Tongue (tissue), 2 donors: ENCODE measurements around the gene TMPRSS13. TPM values are rescaled to one million over a fixed set of nuclear protein-coding genes. Genes with fewer than 3 reads are reported as not detected.

ENCODE experiments used
- DNase-seq: peaks from one replicate; pipeline ENCODE4 v3.0.0-alpha.2; 2015
- total RNA-seq: library from RNA; depleted of rRNA; stranded (reverse); fragments of >200 nt; gene quantifications from one replicate; pipeline ENCODE4 v1.2.3, GENCODE V29; 2014

Gene TMPRSS13
- total RNA-seq, 1 donor from 2014 or later, result 2.2 TPM

GRCh38 chr11:117852309-117852708 lies 76.9 kb downstream of the TMPRSS13 start:
- no peak for DNase-seq

DNA sequence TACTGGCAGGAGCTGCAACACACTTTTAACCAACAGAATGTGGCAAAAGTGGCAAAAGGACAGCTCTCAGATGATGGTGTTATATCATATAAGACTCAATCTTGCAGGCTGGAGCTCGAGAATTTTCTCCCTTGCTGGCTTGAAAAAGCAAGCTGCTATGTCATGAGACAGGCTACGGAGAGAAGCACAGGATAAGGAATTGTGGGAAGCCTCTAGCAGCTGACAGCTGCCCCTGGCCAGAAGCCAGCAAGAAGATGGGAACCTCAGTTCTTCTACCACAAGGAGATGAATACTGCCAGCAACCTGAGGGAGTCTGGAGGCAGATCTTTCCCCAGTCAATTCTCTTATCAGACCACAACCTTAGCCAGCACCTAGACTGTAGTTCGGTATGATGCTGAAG lies 77.3 kb downstream of the TMPRSS13 start:
- DNase-seq, result peak; percentile 63

- peak; percentile 66 for DNase-seq
These were observed 78.1 kb downstream of the TMPRSS13 start for GRCh38 chr11:117851106-117851505.

Other genes with a start within 250 kb of the TMPRSS13 start
- 0.31 TPM for gene DSCAML1, start 132.2 kb downstream of the TMPRSS13 start, total RNA-seq
- gene FXYD2, start 104.7 kb downstream of the TMPRSS13 start, total RNA-seq, result 3.6 TPM
- 78.6 TPM for gene FXYD6, start 52.7 kb downstream of the TMPRSS13 start, total RNA-seq
- gene IL10RA, start 57.0 kb upstream of the TMPRSS13 start, total RNA-seq, result 5.9 TPM
- gene TMPRSS4, start 147.7 kb upstream of the TMPRSS13 start, total RNA-seq, result 7.0 TPM
- gene SMIM35, start 157.6 kb upstream of the TMPRSS13 start, total RNA-seq, result not detected
- 4.1 TPM for gene SCN4B, start 223.4 kb upstream of the TMPRSS13 start, total RNA-seq
- 12.0 TPM for gene SCN2B, start 247.2 kb upstream of the TMPRSS13 start, total RNA-seq